SK-N-DZ (cell line): ENCODE data around the gene CHST11.
"Not testable (repeated sequence)": the region's sequence is repeated elsewhere in the genome, so short reads cannot be mapped to it uniquely, and the experiment has no call there.

Experiments
- DNase-seq: peaks from one replicate; pipeline ENCODE4 v3.0.0-alpha.2; 2015; ENCODE audit warnings: low spot score

Gene CHST11

DNA sequence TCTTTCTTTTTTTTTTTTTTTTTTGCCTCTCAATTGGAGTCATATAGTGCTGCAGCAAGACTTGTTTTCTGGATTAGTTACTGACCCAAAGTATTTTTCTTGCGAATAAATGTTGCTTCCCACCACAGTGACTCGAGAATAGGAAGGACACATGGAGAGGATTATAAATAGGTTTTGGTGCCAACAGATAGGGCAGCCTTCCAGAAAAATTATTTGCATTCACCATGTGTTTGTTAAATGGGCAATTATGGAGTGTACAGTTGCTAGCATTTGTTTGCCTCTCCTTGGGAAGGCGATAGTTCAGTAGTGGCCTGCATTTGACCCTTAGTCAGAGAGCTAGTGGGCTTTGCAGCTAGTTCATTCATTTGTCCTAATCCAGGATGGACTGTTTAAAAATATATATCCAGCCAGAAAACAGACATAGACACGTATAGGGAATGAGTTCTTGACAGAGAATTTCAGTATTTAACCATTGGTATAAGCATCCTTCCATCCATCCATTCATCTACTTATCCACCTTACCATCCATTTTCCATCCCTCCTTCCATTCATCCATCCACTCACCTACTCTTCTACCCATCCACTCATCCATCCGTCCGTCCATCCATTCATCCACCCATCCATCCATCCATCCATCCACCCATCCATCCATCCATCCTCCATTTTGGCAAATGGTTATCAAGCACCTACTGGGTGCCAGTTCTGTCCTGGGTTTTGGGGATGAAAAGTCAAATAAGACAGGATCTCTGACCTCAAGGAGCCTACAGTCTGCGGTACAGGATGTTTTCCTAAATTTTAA, 67.5 kb downstream of the CHST11 start:
- DNase-seq: no peak

DNA sequence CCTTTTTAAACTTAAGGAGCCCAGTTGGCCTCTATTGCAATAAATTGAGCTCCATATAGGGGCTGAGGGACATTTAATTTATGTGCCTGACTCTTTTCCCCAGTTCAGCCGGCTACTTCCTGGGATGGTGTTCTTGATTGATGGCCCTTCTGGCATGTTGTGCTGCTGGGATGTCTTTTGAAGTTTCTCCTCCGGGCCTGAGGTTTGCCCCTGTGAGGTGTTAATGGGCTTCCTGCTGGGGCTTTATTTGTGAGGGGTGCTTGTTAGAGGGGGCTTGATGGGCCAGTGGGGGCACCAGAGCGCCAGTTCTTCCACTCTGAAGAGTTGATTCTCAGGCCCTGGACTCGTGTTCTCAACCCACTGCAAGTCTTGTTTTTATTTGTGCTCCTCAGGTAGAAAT, 69.6 kb downstream of the CHST11 start:
- no peak for DNase-seq

DNA sequence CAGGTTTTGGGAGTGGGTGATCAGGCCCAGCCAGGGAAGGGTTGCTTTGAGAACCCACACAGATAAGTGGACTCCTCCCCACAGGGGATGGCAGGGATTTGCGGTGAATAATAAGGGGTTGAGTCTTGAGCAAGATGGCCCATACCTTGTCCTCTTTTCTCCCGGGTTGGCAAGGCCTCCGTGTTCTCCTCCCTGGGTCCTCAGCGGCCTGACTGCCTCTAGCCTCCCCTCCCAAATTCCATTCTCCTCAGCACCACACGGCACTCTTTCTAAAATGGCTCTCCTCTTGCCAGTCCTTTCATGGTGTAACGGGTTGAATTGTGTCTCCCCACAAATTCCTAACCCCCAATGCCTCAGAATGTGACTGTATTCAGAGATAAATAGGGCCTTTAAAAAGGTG, 70.0 kb downstream of the CHST11 start:
- no peak for DNase-seq

DNA sequence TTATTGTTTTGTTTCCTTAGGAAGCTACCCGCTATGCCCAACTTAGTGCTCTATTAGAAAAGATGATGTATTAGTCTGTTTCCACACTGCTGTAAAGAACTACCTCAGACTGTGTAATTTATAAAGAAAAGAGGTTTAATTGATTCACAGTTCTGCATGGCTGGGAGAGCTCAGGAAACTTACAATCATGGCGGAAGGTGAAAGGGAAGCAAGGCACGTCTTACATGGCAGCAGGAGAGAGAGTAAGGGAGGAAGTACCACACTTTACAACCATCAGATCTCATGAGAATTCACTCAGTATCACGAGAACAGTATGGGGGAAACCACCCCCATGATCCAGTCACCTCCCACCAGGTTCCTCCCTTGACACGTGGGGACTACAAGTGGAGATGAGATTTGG, 70.9 kb downstream of the CHST11 start:
- not testable (repeated sequence) for DNase-seq

DNA sequence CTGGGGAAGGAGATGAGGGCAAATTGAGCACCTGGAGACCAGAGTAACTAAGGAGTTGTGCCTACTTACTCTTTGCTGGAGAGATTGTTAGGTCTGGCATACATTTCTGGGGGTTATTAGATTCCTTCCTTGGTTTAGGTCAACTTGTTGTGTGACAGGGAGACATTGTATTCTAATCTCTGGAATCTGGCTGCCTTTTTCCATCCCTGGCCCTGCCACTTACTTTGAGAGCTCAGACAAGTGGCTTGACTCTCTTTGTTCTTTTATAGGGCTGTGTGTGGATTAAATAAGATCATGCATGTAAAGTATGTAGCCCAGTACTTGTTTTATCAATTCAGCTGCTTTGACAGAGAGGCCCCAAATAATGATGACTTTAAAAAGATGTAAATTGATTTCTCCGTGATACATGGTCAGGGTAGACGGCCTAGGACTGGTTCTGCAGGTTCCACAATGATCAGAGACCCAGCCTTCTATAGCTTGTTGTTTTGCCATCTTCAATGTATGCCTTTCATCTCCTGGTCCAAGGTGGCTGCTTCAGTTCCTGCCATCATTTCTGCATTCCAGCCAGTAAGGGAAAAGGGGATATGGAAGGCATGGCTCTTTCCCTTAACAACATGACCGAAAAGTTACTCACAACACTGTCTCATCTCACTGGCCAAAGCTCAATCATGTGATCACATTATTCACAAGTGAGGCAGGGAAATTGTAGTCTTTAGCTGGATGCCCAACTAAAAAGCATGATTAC, 72.6 kb downstream of the CHST11 start:
- no peak for DNase-seq

DNA sequence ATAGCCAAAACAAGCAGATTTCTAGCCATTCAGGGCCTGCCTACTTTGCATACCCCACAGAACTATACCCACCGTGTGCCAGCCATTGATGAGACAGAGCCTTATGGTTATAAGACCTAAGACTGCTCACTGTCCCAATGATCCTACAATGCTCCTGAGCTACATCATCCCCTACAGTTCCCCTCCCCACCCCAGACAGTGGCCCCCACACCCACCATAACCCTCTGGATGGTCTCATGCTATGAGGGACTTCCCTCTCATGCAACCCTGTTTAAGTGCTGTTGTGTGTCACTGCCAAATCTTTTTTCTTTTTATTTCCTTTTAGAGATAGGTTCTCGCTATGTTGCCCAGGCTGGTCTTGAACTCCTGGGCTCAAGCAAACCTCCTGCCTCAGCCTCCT, 75.9 kb downstream of the CHST11 start:
- DNase-seq: no peak

DNA sequence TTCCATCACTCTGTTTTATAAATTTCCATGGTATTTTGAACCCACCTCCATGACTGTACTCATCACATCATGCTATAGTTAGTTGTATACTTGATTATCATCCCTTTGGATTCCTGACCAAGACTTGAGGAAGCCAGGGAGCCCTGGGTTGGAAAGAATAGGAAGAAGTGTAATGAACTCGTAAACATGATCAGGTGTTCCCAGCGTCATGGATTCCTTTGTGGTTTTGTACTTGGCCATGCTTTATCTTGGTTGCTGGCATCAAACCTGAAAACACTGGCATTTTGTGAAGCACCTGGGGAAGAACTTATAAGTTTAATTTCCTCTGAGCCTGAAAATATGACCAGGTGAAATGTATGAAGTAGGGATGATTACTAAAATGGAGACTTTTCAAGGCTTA, 76.4 kb downstream of the CHST11 start:
- DNase-seq: no peak

DNA sequence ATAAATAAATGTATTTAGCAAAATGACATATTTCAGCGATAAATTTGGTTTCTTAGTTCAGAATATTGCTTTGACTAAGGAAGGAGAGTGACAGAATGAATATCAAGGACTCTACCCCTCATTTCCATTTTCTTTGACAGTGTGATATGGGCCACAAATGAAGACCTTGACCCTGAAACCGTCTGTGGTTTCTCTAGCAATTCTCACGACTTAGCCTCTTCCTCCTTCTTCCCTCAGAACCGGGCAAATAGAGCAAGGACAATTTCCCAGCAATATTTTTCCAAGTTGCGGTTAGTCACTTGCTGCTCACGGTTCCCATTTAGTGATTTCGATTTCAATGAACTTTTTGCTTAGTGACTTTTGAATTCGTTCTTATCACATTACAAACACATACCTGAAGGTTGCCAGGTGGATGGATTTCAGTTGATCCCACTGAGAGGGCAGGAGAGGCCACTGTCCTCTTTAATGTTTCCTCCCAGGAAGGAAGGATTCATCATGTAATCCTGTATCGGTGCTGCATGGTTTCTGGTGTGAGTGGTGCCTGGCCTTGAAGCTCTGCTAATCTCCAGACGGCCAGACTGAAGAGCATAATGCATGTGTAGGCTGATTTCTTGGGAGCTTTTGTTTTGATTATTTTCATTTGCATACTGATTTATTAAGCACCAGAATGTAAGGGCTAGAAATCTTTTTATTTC, 77.6 kb downstream of the CHST11 start:
- DNase-seq: no peak

DNA sequence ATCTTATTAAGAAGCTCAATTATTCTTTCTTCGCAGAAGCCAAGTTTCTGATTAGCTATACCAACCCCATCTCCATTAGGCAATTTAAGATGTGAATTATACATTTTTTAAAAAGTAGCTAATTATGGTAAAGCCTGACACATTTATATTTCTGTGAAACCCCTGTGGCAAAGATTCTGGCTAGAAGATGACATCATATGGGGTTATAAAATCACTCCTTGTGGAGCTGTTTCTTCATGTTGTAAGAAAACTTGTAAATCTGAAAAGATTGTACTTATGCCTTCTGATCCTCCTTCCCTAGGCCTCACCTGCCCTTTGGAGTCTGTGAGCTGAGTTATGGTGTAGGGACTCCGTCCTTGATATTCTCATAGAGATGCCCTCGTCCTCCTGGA, 78.1 kb downstream of the CHST11 start:
- DNase-seq: no peak

DNA sequence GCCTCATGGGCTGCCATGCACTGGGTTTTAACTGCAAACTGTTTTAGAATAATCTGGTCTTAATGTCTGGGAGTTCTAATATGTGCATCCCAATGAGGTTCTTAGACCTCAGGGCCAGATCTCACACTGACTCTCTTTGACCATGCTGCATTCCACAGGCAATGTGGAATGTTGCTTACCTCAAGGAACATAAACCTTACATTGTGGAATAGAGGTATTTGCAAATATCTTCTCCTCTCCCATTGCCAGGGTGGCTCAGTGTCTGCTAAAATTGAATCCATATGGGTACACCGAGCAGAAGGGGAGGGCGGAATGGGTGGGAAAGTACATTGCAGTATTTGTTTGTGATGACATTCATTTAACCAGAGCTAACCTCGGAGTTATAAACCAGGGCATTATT, 78.6 kb downstream of the CHST11 start:
- no peak for DNase-seq

DNA sequence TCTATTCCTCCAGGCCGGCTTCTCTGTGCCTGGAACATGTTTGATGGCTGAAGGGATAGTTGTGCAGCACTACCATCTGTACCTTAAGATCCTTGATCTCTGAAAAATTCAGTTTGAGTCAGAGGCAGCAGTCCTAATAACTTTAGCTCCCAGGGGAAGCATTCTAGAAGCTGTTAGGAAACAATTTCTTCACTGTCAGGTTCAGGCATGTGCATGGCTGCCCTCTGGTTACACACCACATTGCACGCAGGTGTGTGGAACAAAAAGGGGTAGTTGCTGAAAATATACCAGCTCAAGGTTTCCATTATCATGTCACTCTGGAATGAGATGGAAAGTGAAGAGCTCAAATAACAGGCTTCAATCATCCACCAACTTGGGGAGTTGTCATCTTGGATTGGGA, 80.1 kb downstream of the CHST11 start:
- no peak for DNase-seq

DNA sequence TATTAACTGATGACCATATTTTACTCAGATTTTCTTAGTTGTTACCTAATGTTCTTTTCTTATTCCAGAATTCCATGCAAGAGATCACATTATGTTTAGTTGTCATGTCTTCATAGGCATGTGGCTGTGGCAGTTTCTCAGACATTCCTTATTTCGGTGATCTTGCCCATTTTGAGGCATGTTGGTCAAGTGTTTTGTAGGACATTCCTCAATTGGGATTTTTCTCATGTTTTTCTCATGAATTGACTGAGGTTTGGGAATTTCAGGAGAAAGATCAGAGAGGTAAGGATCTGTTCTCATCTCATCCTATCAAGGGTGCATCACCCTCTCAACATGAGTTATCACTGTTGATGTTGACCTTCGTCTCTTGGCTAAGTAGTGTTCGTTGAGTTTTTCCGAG, 81.3 kb downstream of the CHST11 start:
- no peak for DNase-seq

DNA sequence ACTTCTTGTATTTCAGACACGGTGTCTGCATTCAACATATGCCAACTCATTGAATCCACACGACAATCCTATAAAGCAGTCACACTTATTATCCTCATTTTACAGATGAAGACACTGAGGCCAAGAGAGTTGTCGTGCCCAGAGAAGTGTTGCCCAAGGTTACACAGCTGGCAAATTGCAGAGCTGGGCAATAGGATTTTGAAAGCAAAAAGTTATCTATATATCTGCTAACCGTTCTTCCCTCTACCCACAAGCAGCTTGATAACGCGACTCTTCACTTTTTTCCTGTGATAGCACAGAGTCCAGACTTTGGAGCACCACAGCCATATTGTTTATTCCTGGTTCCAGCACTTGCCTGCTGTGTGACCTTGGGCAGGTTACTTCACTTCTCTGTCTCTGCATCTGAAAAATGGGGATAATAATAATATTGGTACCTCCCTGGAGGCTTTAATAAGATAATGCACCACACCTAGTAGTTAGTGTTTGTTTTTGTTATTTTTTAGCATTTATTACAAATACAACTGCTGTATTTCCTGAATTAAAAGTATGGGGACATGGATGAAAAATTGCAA, 82.2 kb downstream of the CHST11 start:
- no peak for DNase-seq

DNA sequence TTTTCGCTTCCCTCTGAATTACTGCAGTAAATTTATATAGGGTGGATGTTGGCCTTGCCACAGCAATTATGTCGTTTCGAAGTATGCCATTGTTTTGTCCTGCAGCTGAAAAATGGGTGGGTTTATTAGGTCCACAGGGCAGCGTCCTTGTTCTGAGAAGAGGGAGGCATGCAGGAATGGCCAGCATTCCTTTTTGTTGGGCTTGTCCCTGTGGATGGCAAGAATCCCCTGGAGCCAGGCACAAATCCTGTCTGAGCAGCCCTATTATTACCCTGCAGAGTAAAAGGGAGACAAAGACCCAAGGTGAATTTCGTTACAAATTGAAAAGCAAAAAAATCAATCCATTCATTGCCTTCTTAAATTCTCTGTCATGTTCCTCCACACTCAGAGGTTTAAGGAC, 88.1 kb downstream of the CHST11 start:
- DNase-seq: no peak

DNA sequence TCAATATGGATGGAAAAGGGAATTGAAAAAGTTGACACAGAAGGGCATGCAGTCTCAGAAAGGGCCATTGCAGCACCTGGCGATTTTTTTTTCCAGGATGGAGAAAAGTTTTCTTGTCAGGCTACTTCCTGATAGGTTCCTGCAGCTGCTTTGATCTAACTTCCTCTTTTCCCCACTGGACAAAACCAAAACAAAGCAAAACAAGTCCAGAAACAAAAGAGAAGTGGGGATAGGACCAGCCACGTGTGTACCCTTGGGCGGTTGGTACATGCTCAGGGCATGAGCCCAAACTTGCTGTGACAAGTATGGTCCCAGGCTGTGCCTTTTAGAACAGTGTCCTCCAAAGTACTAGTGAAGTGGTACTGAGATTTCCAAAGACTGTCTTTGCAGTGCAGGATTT, 89.8 kb downstream of the CHST11 start:
- DNase-seq: no peak

DNA sequence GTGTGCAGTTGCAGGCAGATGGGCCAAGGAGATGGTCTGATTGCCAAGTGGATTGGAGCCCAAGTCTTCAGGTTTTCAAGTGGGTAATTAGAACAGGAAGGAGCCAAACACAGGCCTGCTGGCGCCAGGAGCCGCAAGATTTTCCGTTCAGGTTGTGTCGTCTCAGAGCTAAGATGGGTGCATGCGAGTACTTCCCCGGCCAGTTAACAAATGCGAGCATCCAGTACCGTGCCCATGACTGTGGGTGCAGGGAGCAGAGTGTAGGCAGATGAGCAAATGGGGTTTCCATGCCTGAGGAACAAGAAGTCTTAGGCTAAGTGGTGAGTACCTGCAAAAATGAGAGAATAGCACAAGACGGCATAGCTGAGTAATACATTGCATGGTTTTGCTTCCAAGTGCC, 90.5 kb downstream of the CHST11 start:
- no peak for DNase-seq

DNA sequence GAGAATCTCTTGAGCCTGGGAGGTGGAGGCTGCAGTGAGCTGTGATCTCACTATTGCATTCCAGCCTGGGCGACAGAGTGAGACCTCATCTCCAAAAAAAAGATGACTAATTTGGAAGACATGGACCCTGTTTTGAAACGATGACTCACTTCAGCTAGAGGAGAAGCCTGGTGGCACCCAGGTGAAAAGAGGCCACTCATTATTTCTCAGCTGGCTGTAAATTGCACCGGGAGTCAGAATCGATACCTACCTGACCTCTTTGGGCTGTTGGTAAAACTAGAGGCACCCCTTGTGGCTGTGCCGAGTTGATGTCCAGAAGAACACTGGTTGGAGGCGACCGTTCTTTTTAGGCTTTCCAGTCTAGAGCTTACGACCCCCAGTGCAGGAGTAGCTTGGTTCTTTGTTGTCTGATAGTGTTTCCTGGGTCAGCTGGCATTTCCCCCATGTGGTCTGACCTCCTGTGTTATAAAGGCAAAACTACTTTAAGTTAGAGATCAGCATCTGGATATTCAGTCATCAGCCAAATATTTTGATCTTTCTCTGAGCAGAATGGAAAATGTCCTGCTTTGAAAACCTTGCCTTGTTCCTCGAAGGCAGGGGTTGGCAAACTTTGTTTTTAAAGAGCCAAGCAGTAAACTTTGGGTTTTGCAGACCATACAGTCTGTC, 93.2 kb downstream of the CHST11 start:
- no peak for DNase-seq

DNA sequence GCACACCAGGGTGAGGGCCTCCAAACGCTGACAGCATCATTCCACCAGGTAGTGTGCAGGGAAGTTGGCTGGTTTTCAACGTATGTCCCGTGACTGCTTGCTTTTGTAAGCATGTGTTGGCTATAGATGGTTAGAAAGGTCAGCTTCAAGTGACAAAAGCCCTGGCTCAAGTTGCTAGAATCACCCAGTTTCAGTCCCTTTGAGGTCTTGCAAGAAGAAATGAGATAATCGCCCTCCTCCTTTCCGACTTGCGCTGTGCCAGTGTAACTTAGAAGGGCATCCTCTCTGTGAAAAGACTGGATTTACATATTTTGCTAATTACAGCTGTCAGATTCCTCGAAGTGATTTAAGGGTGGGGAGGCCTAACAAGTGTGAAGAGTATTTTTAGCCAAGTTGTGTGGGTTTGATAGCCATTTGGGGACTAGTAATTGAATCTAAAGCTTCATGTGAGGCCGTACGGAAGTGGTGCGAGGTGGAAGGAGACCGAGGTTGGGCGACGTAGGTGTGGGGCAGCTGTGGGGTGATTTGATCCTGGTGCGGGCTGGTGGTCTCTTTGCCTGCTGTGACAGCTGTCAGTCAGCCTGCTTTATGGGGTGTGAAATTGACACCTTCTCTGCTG, 94.7 kb downstream of the CHST11 start:
- DNase-seq: no peak

DNA sequence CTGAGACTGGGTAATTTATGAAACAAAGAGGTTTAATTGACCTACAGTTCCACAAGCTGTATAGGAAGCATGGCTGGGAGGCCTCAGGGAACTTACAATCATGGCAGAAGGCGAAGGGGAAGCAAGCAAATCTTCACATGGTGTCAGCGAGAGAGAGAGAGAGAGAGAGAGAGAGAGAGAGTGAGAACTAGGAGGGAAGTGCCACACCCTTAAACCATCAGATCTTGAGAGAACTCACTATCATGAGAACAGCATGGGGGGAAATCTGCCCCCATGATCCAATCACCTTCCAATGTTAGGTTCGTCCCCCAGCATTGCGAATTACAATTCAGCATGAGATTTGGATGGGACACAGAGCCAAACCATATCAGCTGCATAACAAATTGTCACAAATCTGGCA, 96.7 kb downstream of the CHST11 start:
- DNase-seq: no peak

DNA sequence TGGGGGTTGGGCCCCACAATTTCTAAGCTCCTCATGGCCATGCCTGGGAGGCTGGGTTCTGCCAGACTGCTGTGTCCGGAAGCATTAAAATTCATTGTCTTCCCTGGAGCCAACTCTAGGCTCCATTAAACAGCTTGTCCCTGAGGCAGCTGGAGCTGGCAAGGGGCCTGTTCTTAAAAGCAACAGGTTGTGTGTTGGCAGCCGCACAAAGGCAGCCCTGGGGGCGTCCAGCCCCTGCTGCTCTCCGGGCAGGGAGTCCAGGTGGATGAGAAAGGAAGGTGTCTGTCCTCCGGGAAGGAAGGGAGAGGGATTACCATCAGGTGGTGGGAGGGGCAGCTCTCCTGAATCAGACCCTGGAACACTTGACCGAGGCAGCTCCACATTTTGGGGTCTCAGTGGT, 98.9 kb downstream of the CHST11 start:
- DNase-seq: no peak

DNA sequence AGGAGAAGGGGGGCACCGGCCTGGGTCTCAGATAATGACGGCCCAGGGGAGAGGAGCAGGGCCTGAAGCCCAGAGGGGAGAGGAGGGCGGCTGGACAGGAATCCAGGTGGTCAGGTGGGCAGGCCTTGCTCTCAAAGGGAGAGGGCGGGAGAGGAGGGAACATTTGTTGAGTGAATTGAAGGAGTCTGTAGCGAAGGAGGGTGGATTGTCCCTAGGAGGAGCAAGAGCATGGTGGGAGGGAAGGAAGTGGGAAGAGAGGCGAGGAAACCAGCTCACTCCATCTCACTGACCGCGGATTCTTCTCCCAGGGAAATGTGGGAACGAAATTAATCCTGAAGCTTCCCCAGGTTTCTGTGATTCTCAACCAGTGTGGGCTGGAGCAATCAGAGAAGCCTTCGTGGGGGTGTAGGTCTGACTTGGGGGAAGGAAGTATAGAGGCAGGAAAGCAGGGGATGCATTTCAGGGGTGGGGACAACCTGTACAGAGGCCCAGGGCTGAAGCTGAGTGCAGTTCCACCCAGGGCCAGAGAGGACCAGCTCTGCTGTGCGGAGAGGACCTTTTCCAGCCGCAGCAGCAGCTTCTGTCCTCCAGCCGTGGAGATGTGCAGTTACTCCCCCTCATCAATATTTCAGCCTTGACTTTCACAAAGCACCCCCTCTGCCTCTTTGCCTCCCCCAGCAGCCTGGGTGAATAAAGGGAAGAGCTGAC, 100.9 kb downstream of the CHST11 start:
- DNase-seq: no peak
